Liver (tissue), 3 donors: ENCODE measurements around the gene APBA1.

Experiments used
- TAF1 ChIP-seq: conservative IDR thresholded peaks from 2 replicates; pipeline ENCODE4 v1.6.1; 2016; ENCODE audit warnings: antibody characterized with exemption, mild to moderate bottlenecking
- TF ChIP-seq, protein P1 (sequence below): fragments of 150-350 bp; IDR thresholded peaks from 2 replicates; pipeline ENCODE4 v1.5.1; 2017; ENCODE audit warnings: improper control_type of control experiment, low read depth, low read length; ENCODE audit not compliant: missing input control
- donor health status: healthy.
- donor health status: healthy.

GRCh38 chr9:69380301-69380700, 291.9 kb downstream of the APBA1 start:
- TF ChIP-seq, protein P1, sequence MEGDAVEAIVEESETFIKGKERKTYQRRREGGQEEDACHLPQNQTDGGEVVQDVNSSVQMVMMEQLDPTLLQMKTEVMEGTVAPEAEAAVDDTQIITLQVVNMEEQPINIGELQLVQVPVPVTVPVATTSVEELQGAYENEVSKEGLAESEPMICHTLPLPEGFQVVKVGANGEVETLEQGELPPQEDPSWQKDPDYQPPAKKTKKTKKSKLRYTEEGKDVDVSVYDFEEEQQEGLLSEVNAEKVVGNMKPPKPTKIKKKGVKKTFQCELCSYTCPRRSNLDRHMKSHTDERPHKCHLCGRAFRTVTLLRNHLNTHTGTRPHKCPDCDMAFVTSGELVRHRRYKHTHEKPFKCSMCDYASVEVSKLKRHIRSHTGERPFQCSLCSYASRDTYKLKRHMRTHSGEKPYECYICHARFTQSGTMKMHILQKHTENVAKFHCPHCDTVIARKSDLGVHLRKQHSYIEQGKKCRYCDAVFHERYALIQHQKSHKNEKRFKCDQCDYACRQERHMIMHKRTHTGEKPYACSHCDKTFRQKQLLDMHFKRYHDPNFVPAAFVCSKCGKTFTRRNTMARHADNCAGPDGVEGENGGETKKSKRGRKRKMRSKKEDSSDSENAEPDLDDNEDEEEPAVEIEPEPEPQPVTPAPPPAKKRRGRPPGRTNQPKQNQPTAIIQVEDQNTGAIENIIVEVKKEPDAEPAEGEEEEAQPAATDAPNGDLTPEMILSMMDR, result no peak
- TF ChIP-seq TAF1, result no peak
